ENCODE measurements around the gene RBMS1. TPM values are rescaled to one million over a fixed set of nuclear protein-coding genes. Genes with fewer than 3 reads are reported as not detected.

RBMS1 gene
- total and polyA plus RNA-seq, 5 donors = 41.7 to 73.5 (median 62.7) TPM

- ATAC-seq = no peak
- Histone ChIP-seq H3K27me3 (ENCODE audit: control insufficient read depth, insufficient read depth) (no peaks in the 10 kb centered on the region), H3K27ac (ENCODE audit: low read length) (no peak overlapping the region), H3K4me3 (ENCODE audit: low read length) (no peak overlapping the region), H3K4me1 (ENCODE audit: control insufficient read depth, insufficient read depth, low read length) (peaks cover 13% of the 10 kb centered on the region), H3K9me3 (ENCODE audit: control insufficient read depth, low read length) (no peaks in the 10 kb centered on the region)
- intact Hi-C loops (cut with DNase I) = loop anchor here in 1 of 4 donors (10.0 kb wide), 1 partner anchor 657 kb away; no protein-coding TSS in a partner anchor
- no peak for DNase-seq
Observed at GRCh38 chr2:160318218-160318617, 175.4 kb downstream of the RBMS1 start.

- WGBS = 42% methylated on average over 7 of the region's 7 CpGs
- no peaks in the 10 kb centered on the region for H3K9me3 ChIP-seq (ENCODE audit: control insufficient read depth, low read length)
- H3K4me3 ChIP-seq (ENCODE audit: low read length) = no peak overlapping the region
- ATAC-seq (peak; percentile 79), DNase-seq (peak in 2 of 3 donors; percentile 24 to 65)
- intact Hi-C loops (cut with DNase I) = loop anchor here in 1 of 4 donors (10.0 kb wide), 1 partner anchor 657 kb away; no protein-coding TSS in a partner anchor
- H3K27me3 ChIP-seq (ENCODE audit: control insufficient read depth, insufficient read depth) = no peaks in the 10 kb centered on the region
- peak overlapping the region; percentile 67 for H3K27ac ChIP-seq (ENCODE audit: low read length)
- H3K4me1 ChIP-seq (ENCODE audit: control insufficient read depth, insufficient read depth, low read length) = peaks cover 12% of the 10 kb centered on the region
Observed at GRCh38 chr2:160317181-160318099, 176.2 kb downstream of the RBMS1 start.

DNA sequence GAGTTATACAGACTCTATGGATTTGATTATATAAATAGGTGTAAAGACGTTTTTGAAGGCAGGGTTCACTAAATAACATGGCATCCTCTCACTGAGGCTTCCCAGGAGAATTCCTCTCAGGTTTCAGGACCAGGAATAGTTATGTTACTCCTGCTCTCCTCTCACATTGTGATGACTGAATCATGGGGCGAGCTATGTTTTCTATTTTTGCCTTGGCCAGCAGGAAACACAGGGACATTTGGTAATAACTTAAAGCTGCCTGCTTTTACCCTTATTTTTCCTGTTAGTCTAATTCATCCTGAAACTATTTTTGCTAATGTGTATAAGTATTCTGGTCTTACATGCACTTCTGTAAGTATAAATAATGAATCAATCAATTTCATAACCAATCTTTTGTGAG lies 178.3 kb downstream of the RBMS1 start:
- H3K4me1 ChIP-seq (ENCODE audit: control insufficient read depth, insufficient read depth, low read length) = peaks cover 7% of the 10 kb centered on the region
- WGBS = 41% methylated on average over 2 of the region's 2 CpGs
- H3K9me3 ChIP-seq (ENCODE audit: control insufficient read depth, low read length) = no peaks in the 10 kb centered on the region
- no peak overlapping the region for H3K27ac ChIP-seq (ENCODE audit: low read length)
- intact Hi-C loops (cut with DNase I) = loop anchor here in 1 of 4 donors (10.0 kb wide), 1 partner anchor 659 kb away; no protein-coding TSS in a partner anchor
- no peak overlapping the region for H3K4me3 ChIP-seq (ENCODE audit: low read length)
- ATAC-seq (no peak), DNase-seq (no peak)
- no peaks in the 10 kb centered on the region for H3K27me3 ChIP-seq (ENCODE audit: control insufficient read depth, insufficient read depth)

DNA sequence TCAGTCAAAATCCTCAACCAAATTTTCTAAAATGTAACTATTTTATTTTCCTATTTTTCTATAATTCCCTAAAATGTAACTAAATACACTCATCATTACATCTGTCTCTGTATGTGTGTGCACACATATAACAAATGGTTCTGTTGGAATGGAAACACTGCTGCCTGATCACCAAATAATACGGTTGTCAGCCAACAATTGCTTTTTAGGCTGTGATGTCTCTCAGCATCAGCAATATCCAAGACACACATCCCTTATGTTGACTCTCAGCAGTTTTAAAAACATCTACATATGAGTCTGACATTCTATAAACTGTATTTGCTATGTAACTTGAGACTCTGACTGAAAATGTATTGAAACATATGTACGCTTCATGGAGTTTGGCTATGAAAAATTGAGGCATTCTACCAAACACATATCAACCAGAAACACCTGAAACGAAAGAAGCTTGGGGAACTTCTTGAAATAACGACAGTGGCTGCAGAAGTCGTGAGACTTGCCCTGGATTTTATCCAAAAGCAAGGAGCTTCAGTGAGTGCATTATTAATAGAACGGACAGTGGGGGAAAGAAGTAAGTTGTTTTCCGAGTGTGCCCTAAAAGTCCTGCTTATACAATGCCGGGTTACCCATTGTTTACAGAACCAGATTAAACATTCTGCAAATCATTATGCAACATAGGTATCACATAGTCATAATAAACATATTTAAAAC lies 183.3 kb downstream of the RBMS1 start:
- DNase-seq (no peak), ATAC-seq (no peak)
- H3K4me1 ChIP-seq (ENCODE audit: control insufficient read depth, insufficient read depth, low read length) = peaks cover 7% of the 10 kb centered on the region
- H3K27me3 ChIP-seq (ENCODE audit: control insufficient read depth, insufficient read depth) = no peaks in the 10 kb centered on the region
- H3K4me3 ChIP-seq (ENCODE audit: low read length) = no peak overlapping the region
- intact Hi-C loops (cut with DNase I) = loop anchor here in 1 of 4 donors (10.0 kb wide), 1 partner anchor 665 kb away; no protein-coding TSS in a partner anchor
- H3K9me3 ChIP-seq (ENCODE audit: control insufficient read depth, low read length) = no peaks in the 10 kb centered on the region
- H3K27ac ChIP-seq (ENCODE audit: low read length) = peak overlapping the region; percentile 30
- WGBS = 41% methylated on average over 8 of the region's 8 CpGs

GRCh38 chr2:160309585-160309984 lies 184.0 kb downstream of the RBMS1 start:
- Histone ChIP-seq H3K4me1 (ENCODE audit: control insufficient read depth, insufficient read depth, low read length) (peaks cover 7% of the 10 kb centered on the region), H3K27ac (ENCODE audit: low read length) (peak overlapping the region; percentile 23), H3K9me3 (ENCODE audit: control insufficient read depth, low read length) (no peaks in the 10 kb centered on the region), H3K4me3 (ENCODE audit: low read length) (no peak overlapping the region), H3K27me3 (ENCODE audit: control insufficient read depth, insufficient read depth) (no peaks in the 10 kb centered on the region)
- ATAC-seq (no peak), DNase-seq (no peak)
- intact Hi-C loops (cut with DNase I) = no loop called here

GRCh38 chr2:160308915-160309314 lies 184.7 kb downstream of the RBMS1 start:
- H3K27me3 ChIP-seq (ENCODE audit: control insufficient read depth, insufficient read depth) = no peaks in the 10 kb centered on the region
- no peaks in the 10 kb centered on the region for H3K9me3 ChIP-seq (ENCODE audit: control insufficient read depth, low read length)
- H3K4me3 ChIP-seq (ENCODE audit: low read length) = no peak overlapping the region
- DNase-seq = no peak
- no peak overlapping the region for H3K27ac ChIP-seq (ENCODE audit: low read length)
- 82% methylated on average over 5 of the region's 5 CpGs for WGBS
- intact Hi-C loops (cut with DNase I) = no loop called here
- H3K4me1 ChIP-seq (ENCODE audit: control insufficient read depth, insufficient read depth, low read length) = peaks cover 7% of the 10 kb centered on the region
- ATAC-seq = no peak

- Histone ChIP-seq H3K27me3 (ENCODE audit: control insufficient read depth, insufficient read depth) (no peaks in the 10 kb centered on the region), H3K4me3 (ENCODE audit: low read length) (no peak overlapping the region), H3K9me3 (ENCODE audit: control insufficient read depth, low read length) (no peaks in the 10 kb centered on the region), H3K27ac (ENCODE audit: low read length) (no peak overlapping the region), H3K4me1 (ENCODE audit: control insufficient read depth, insufficient read depth, low read length) (peaks cover 8% of the 10 kb centered on the region)
- WGBS = 96% methylated on average over 3 of the region's 3 CpGs
- intact Hi-C loops (cut with DNase I) = no loop called here
- DNase-seq = peak in 1 of 3 donors; percentile 64
- ATAC-seq = no peak
Observed at GRCh38 chr2:160308476-160308875, 185.1 kb downstream of the RBMS1 start.

- DNase-seq (no peak), ATAC-seq (peak; percentile 62 to 64)
- Histone ChIP-seq H3K9me3 (ENCODE audit: control insufficient read depth, low read length) (no peaks in the 10 kb centered on the region), H3K27ac (ENCODE audit: low read length) (peak overlapping the region; percentile 77), H3K4me3 (ENCODE audit: low read length) (no peak overlapping the region), H3K27me3 (ENCODE audit: control insufficient read depth, insufficient read depth) (no peaks in the 10 kb centered on the region), H3K4me1 (ENCODE audit: control insufficient read depth, insufficient read depth, low read length) (peaks cover 7% of the 10 kb centered on the region)
- intact Hi-C loops (cut with DNase I) = no loop called here
- 40% methylated on average over 10 of the region's 10 CpGs for WGBS
Observed at GRCh38 chr2:160306985-160307384, 186.6 kb downstream of the RBMS1 start.

- ATAC-seq (no peak), DNase-seq (no peak)
- WGBS = 91% methylated on average over 4 of the region's 4 CpGs
- Histone ChIP-seq H3K27ac (ENCODE audit: low read length) (no peak overlapping the region), H3K4me1 (ENCODE audit: control insufficient read depth, insufficient read depth, low read length) (peaks cover 8% of the 10 kb centered on the region), H3K4me3 (ENCODE audit: low read length) (no peak overlapping the region), H3K27me3 (ENCODE audit: control insufficient read depth, insufficient read depth) (no peaks in the 10 kb centered on the region), H3K9me3 (ENCODE audit: control insufficient read depth, low read length) (no peaks in the 10 kb centered on the region)
- intact Hi-C loops (cut with DNase I) = no loop called here
Observed at GRCh38 chr2:160305081-160305750, 188.4 kb downstream of the RBMS1 start.

- Histone ChIP-seq H3K4me1 (ENCODE audit: control insufficient read depth, insufficient read depth, low read length) (peaks cover 13% of the 10 kb centered on the region), H3K27ac (ENCODE audit: low read length) (peak overlapping the region; percentile 80), H3K27me3 (ENCODE audit: control insufficient read depth, insufficient read depth) (no peaks in the 10 kb centered on the region), H3K4me3 (ENCODE audit: low read length) (no peak overlapping the region), H3K9me3 (ENCODE audit: control insufficient read depth, low read length) (no peaks in the 10 kb centered on the region)
- intact Hi-C loops (cut with DNase I) = no loop called here
- peak in 1 of 2 donors; percentile 27 for ATAC-seq
- 70% methylated on average over 3 of the region's 3 CpGs for WGBS
- no peak for DNase-seq
Observed at GRCh38 chr2:160303527-160303926, 190.1 kb downstream of the RBMS1 start.

Data from right cardiac atrium (tissue), 5 donors.